Umbilical cord (tissue), 2 donors: ENCODE measurements around the gene FHOD1. TPM values are rescaled to one million over a fixed set of nuclear protein-coding genes. Genes with fewer than 3 reads are reported as not detected.

Experiments used
- DNase-seq: peaks from one replicate; pipeline ENCODE4 v3.0.0-alpha.2; 2015; ENCODE audit warnings: low spot score
- total RNA-seq: library from RNA; depleted of rRNA; stranded (reverse); fragments of >200 nt; gene quantifications from one replicate; pipeline ENCODE4 v1.2.3, GENCODE V29; 2014; ENCODE audit warnings: low replicate concordance; ENCODE audit not compliant: insufficient read depth

FHOD1 gene
- total RNA-seq, 1 donor from 2014 or later, result 2.6 TPM

GRCh38 chr16:67250045-67250327 is 2.7 kb upstream of the FHOD1 start:
- DNase-seq, result no peak

- DNase-seq, result no peak
Observed at GRCh38 chr16:67249178-67250044, 2.1 kb upstream of the FHOD1 start.

DNA sequence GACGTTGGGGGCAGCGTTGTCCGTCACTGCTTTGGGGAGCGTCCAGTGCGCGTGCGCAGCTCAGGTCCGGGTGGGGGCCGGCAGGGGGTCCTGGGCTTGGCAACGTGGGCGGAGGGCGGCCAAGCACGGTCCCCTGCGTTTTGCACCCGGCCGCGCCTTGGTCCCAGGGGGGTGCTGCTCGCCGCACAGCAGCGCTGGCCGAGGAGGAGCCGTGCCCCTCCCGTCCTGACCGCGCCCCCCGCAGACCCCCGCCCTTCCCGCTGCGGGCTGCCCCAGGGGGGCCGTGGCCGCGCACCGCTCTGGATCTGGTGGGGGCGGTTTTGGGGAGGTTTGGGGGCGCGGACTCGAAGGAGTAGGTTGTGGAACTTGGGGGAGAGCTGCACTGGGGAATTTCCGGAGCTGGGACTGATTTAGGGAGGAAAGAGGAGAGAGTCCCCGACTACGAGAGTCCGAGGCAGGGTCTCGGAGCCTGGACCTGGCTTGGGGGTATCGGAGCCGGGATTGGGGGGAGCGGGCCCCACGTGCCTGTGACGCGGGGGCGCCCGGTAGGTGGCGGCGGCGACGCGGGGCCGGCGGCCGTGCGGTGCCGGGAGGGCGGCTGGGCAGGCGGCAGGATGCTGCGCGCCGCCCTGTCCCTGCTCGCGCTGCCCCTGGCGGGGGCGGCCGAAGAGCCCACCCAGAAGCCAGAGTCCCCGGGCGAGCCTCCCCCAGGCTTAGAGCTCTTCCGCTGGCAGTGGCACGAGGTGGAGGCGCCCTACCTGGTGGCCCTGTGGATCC is 1.3 kb upstream of the FHOD1 start, which contains the start of gene SLC9A5:
Gene SLC9A5, plus strand, starts transcription at position 579 of the 777 bp plus-strand sequence. Its CDS starts 36 bp downstream, at position 615.
- DNase-seq, result no peak

- DNase-seq, result no peak
Observed at GRCh38 chr16:67248073-67248400, 756 bp upstream of the FHOD1 start.

- DNase-seq, result no peak
Observed at GRCh38 chr16:67246756-67247191, 507 bp downstream of the FHOD1 start.

- DNase-seq, result peak; percentile 82
Observed at GRCh38 chr16:67246081-67246755, 1.1 kb downstream of the FHOD1 start.

DNA sequence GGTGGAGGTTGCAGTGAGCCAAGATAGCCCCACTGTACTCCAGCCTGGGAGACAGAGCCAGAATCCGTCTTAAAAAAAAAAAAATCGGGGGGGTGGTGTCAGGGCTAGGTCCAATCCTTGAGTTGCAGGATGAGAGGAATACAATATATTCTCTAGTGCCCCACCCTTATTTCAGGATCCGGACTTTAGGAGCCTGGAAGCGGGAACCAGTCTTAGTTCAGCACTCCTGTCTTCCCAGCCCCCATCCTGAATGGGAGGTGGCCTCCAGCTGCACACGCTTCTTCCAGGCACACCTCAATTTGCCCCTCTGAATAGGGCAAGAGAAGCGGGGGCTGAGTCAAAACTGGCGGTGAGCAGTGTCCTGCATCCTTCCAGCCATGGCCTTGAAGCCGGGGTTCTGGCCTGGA is 1.6 kb downstream of the FHOD1 start:
- no peak for DNase-seq

- DNase-seq, result no peak
Observed at GRCh38 chr16:67245186-67245585, 2.1 kb downstream of the FHOD1 start.

DNA sequence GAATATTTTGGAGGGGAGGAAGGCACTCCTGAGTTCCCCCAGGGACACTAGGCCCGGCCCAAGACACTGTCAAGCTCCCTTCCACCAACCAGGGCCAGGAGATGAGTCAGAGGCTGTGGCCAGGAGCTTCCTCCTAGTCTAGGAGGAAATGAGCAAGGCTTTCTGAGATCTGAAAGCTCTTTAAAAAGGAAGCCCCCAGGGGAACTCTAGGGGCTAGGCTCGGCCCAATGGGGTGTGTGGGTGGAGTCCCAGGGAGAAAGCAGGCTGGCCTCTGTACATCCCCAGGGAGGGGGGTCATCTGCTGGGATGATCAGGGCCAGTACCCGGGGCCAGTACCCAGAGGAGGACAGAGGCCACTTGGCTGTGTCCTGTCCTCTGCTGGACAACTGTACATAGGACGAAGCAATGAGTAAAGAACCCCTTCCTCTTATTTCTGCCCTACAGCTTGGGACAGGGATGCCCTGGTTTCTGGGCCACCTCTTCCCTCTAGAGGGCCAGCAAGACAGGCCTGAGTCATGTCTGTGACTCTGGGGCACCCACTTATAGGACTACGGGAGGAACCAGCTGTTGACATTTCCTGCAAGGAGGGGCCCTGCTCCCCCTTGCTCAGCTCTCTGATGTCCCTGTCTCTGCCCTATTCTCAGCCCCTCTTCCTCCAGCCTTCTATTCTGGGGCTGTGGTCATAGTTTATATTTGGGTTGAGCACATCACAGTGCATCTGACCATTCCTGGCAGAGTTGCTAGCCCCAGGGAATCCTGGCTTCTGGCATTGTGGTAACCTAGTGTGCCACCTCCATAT is 2.7 kb downstream of the FHOD1 start:
- peak; percentile 68 for DNase-seq

DNA sequence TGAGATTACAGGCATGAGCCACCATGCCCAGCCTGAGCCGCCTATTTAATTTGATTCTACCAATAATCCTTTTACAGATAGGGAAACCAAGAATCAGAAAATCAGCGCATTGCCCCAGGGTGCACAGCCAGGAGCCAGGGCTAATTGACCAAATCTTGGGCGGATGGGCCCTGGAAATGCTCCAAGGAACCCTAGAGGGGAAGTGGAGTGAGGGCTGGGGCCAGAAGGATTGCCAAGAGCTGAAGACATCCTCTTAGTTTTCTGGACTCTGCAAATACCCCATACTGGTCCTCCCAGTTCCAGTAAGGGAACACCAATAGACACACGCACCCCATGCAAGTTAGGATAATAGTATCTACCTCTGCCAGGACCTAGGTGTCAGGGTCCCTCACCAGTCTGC is 3.8 kb downstream of the FHOD1 start:
- DNase-seq, result no peak

- DNase-seq, result no peak
Observed at GRCh38 chr16:67242138-67242730, 5.0 kb downstream of the FHOD1 start.

DNA sequence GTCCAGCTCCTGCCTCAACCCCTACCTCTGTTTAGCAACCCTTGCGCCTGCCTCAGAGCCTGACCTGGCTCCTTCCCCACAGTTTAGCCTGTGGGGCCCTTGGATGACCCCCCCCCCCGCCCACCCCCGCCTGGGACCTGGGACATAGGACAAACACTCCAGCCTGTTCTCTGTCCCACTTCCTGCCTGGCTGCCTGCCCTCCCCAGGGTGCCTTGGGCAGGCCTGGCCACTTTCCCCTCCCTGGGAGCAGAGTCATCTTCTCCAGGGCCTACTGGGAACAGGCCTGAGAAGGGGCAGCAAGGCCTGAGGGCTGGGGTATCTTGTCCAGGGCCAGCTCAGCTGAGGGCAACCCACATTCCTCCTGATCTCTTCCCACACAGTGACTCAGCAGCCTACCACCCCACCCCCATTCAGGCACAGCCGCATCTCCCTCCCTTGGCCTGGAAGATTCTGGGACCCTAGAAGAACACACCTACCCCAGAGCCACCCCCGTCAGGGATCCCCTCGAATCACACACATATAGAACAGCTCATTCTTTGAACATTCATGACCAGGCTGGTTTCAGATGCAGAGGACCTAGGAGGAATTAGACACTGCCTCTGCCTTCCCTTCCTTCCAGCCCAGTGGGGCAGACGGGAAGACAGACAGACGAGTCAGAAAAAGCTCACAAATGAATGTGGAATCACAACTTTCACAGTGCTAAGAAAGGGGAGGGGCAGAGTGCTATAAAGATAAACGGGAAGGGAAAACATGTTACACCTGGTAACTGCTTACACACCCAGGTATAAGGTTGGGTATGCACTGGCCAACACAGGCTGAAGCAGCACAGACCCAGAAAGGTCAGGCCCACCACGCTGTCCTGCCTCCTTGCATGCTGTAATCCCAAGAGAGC is 6.0 kb downstream of the FHOD1 start:
- DNase-seq, result no peak

DNA sequence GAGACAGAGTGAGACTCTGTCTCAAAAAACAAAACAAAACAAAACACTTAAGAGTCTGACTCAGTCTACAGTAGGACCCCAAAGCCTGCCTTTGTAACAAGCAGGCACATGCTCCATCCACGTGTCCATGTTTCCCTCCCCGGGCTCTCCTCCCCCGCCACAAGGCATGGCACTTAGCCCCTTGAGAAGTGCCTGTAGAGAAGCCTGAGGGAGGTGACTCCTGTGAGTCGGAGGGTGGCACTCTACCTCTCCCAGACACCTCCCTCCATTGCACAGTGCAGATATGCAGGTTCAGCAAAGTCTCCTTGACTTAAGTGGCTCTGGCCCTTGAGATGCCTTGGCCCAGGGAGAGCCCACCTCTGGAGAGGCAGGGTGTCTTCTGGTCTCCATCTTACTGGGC is 6.8 kb downstream of the FHOD1 start:
- DNase-seq, result no peak

DNA sequence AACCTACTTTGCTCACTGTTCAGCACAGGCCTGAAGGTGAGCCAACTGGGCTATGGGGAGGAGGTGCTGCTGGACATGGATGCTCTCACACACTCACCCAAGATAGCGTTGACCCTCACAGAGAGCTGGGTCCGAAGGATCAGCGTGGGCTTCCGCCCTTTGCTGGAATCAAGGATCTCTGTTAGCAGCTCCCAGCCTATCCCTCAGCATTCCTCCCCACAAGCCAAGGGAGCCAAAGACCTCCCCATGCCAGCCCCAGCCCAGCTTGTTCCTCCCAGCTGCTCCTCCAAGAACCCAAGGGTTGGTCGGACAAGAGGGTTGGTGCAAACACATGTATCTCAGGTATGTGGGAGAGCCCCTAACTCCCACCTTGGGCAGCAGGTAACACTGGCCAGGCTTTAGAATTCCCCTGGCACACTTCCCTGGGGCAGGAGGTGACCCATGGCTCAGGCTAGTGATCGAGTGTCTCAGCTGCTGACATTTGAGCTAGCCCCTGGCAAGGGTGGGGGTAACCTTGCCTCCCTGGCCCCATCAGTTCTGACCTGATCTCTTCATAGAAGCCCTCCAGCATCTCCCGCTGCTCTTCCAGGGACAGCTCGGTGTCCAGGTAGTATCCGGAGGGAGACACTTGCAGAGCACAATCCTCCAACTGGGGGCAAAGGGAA is 8.3 kb downstream of the FHOD1 start:
- no peak for DNase-seq

DNA sequence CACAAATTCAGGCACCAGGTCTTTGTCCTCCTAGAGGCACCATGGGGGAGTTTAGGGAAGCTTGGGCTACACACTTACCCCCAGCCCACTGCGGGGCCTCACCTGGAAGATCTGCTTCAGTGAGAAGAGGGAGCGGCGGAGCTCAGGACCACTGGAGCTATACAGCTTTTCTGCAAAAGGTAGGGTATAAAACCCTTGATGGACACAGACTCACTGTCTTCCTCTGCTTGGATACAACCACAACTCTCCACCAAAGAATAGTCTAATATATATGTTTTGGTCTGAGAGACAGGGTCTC is 9.1 kb downstream of the FHOD1 start:
- DNase-seq, result no peak

DNA sequence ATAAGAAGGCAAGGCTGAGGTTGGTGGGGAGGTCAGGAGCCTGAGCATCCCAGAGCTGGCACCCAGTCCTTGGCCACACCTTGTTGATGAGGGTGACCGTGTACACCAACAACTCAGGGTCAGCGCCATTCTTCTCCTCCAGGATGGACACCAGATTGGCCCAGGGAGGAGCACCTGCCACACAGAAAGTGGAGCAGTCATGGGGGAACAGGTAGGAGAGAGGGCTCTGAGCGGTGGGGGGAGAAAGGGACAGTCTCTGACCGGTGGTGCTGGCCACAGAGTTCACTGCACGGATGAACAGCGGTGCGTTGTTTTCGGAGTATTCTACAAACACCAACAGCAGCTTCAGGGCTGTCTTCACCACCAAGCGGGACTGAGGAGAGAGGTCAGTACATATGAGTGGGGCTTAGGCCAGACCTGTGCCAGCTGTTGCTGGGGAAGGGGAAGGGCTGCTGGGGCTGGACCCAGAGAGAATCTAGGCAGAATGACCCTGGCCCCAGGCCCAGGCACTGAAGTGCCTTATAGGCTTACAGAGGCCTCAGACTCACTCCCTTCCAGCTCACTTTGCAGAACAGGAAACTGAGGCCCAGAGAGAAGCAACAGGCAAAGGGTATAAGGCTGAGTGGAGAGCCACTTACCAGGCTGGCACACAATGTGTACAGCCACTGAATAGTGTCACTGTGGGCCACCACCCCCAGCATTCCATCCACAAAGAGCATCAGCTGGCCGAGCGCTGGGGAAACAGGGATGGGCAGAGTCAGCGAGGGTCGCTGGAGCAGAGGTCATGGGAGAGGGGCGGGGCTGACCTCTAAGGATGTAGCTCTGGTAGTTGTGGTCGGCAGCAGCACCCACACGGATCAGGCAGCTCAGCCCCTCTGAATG is 9.6 kb downstream of the FHOD1 start:
- no peak for DNase-seq

GRCh38 chr16:67236563-67237395 is 10.5 kb downstream of the FHOD1 start:
- DNase-seq, result no peak
